ENCODE results near the gene DAPP1. TPM values are rescaled to one million over a fixed set of nuclear protein-coding genes. Genes with fewer than 3 reads are reported as not detected.

Gene DAPP1
- total and polyA plus RNA-seq, 2 of the 8 experiments (the other 6 are each of a cell fraction or from before 2014, with no cell fraction given) = not detected

GRCh38 chr4:99894998-99895397, 78.4 kb downstream of the DAPP1 start (continued):
- no peak for TF ChIP-seq TAF7 (optimal IDR thresholded peaks at IDR 0.05; ENCODE audit: borderline replicate concordance, low read depth, low read length)
- TF ChIP-seq TAF1 (IDR thresholded peaks at IDR 0.05; ENCODE audit: low read depth, low read length) = no peak

All from H1 (cell line).